GM12878 (cell line): Measurements from ENCODE around the gene PQBP1. TPM values are rescaled to one million over a fixed set of nuclear protein-coding genes. Genes with fewer than 3 reads are reported as not detected.

Experiments
- ATAC-seq: fragments of 200-7000 bp; cut with Tn5 transposase; 3 replicates; pipeline ENCODE4 v1.9.1; 2020; ENCODE audit warnings: mild to moderate bottlenecking, moderate library complexity
- BruUV-seq: library from RNA; stranded (reverse); fragments of 400-500 nt; replicated peaks from 2 replicates; lab custom pipeline; 2021; lab: Mats Ljungman, UMichigan
- CTCF ChIA-PET: fragments of 300-600 bp; sonication (Branson Sonifier 250); formaldehyde crosslinking; extraction: SDS; loops from one replicate; lab custom pipeline; 2021; ENCODE audit warnings: inconsistent platforms; lab: Yijun Ruan, JAX
- POLR2A ChIA-PET: fragments of 350-600 bp; formaldehyde crosslinking; extraction: SDS; loops from one replicate; lab custom pipeline; 2021; ENCODE audit warnings: inconsistent platforms; lab: Charles Lee
- RAD21 ChIA-PET: fragments of 300-600 bp; sonication (Branson Sonifier 250); formaldehyde crosslinking; loops from one replicate; lab custom pipeline; 2023; ENCODE audit warnings: antibody characterized with exemption; ENCODE audit not compliant: unreplicated experiment; lab: Charles Lee
- SMC1A ChIA-PET: fragments of 300-600 bp; sonication (Branson Sonifier 250); formaldehyde crosslinking; loops from one replicate; lab custom pipeline; 2023; ENCODE audit not compliant: unreplicated experiment, uncharacterized antibody; lab: Charles Lee
- DNase-seq: peaks from one replicate; pipeline ENCODE4 v3.0.0-alpha.2; 2011; ENCODE audit warnings: low read depth, low spot score
- FAIRE-seq: peaks from 3 replicates; lab custom pipeline; 2011; peaks lifted over from hg19 to GRCh38; lab: Jason Lieb, UNC
- H2AFZ ChIP-seq: 2 replicates; pipeline ENCODE4 v1.6.0; 2011; ENCODE audit warnings: low read depth, low read length, control low read depth; ENCODE audit not compliant: control insufficient read depth
- H3K27ac ChIP-seq: 2 replicates; pipeline ENCODE4 v1.5.1; 2011; ENCODE audit warnings: control low read depth; ENCODE audit not compliant: control insufficient read depth, insufficient read depth
- H3K27me3 ChIP-seq, 2 experiments: replicated peaks in 1 of 2; 2 replicates each; pipeline versions ENCODE4 v1.6.0 to v1.6.1; 2011; ENCODE audit warnings: low read length in 1 of 2; ENCODE audit not compliant: control insufficient read depth in 2 of 2, insufficient read depth in 2 of 2
- H3K36me3 ChIP-seq, 2 experiments: 2 replicates each; pipeline ENCODE4 v1.5.1; 2011; ENCODE audit warnings: low read length in 1 of 2; ENCODE audit not compliant: control insufficient read depth in 2 of 2, insufficient read depth in 2 of 2
- H3K4me1 ChIP-seq: 2 replicates; pipeline ENCODE4 v1.6.1; 2011; ENCODE audit warnings: mild to moderate bottlenecking, low read length, moderate library complexity, mixed read lengths; ENCODE audit not compliant: control insufficient read depth, insufficient read depth
- H3K4me2 ChIP-seq: 2 replicates; pipeline ENCODE4 v1.6.0; 2011; ENCODE audit warnings: control low read depth; ENCODE audit not compliant: control insufficient read depth, insufficient read depth
- H3K4me3 ChIP-seq: fragments of 200-600 bp; sonication (generic); 2 replicates; pipeline ENCODE4 v1.5.1; 2016
- H3K79me2 ChIP-seq: 2 replicates; pipeline ENCODE4 v1.6.0; 2011; ENCODE audit warnings: low read length; ENCODE audit not compliant: control insufficient read depth, insufficient read depth
- H3K9ac ChIP-seq: 2 replicates; pipeline ENCODE4 v1.8.0; 2011; ENCODE audit warnings: low read length, control low read depth, mixed read lengths; ENCODE audit not compliant: control insufficient read depth, insufficient read depth
- H3K9me3 ChIP-seq: replicated peaks from 3 replicates; pipeline ENCODE4 v1.5.1; 2011; ENCODE audit warnings: mild to moderate bottlenecking, low read length; ENCODE audit not compliant: control insufficient read depth, insufficient read depth
- H4K20me1 ChIP-seq: 2 replicates; pipeline ENCODE4 v1.6.0; 2011; ENCODE audit not compliant: control insufficient read depth, insufficient read depth
- CBFB ChIP-seq: IDR thresholded peaks from 2 replicates; pipeline ENCODE4 v1.6.1; 2016; ENCODE audit warnings: antibody characterized with exemption, low read depth
- NFYA ChIP-seq: IDR thresholded peaks from 2 replicates; pipeline ENCODE4 v1.6.1; 2011; ENCODE audit warnings: low read depth, mild to moderate bottlenecking, low read length, improper control_type of control experiment, borderline replicate concordance
- PAX5 ChIP-seq: IDR thresholded peaks from 2 replicates; pipeline ENCODE4 v1.6.1; 2011; ENCODE audit warnings: low read depth, low read length, borderline replicate concordance
- RCOR1 ChIP-seq: conservative IDR thresholded peaks from 2 replicates; pipeline ENCODE4 v1.6.1; 2012; ENCODE audit warnings: low read depth, low read length, improper control_type of control experiment
- SIN3A ChIP-seq: IDR thresholded peaks from 2 replicates; pipeline ENCODE4 v1.6.1; 2012; ENCODE audit warnings: low read depth, low read length, improper control_type of control experiment
- SREBF2 ChIP-seq: IDR thresholded peaks from 2 replicates; pipeline ENCODE4 v1.6.1; 2012; ENCODE audit warnings: mild to moderate bottlenecking, low read length
- SUZ12 ChIP-seq: fragments of 200-600 bp; sonication (generic); IDR thresholded peaks from one replicate; pipeline ENCODE4 v1.6.1; 2018; ENCODE audit warnings: antibody characterized with exemption, mild to moderate bottlenecking; ENCODE audit not compliant: unreplicated experiment
- TCF7 ChIP-seq: IDR thresholded peaks from 2 replicates; pipeline ENCODE4 v1.6.1; 2014; ENCODE audit warnings: antibody characterized with exemption, borderline replicate concordance
- ZNF24 ChIP-seq: fragments of 450-650 bp; IDR thresholded peaks from 2 replicates; pipeline ENCODE4 v1.6.1; 2017; ENCODE audit warnings: antibody characterized with exemption, mild to moderate bottlenecking
- WGBS: methylation state at CpG from one replicate; pipeline ENCODE4 v1.1.6; 2016; ENCODE audit warnings: low lambda C conversion rate; ENCODE audit not compliant: insufficient replicate concordance, insufficient coverage; ENCODE audit errors: missing lambda C conversion rate; 5-methylcytosine and 5-hydroxymethylcytosine counted together
- in situ Hi-C: fragments of 300-500 bp; cut with MboI; formaldehyde crosslinking; loops from 9 replicates; pipeline ENCODE4 v1.14.3; 2018; ENCODE audit warnings: mixed read lengths
- intact Hi-C: fragments of 100-400 bp; cut with micrococcal nuclease; formaldehyde crosslinking; loops from one replicate; pipeline ENCODE4 v1.14.2; 2022; ENCODE audit not compliant: unreplicated experiment
- polyA plus RNA-seq, 11 experiments: library from polyadenylated mRNA; depleted of rRNA in 4 of 11; unstranded in 6 of 11; stranded (reverse) in 5 of 11; fragments of >200 nt; fragmentation: Nextera tagmentation in 4 of 11; fragmentation: Illumina TruSeq in 1 of 11; extraction: Ambion mirVana in 4 of 11; extraction: Trizol in 1 of 11; gene quantifications; 1 replicate in 1 of 11; 2 replicates in 10 of 11; pipeline versions ENCODE4 v1.2.1 to v1.2.3, GENCODE V29; 2011 to 2016; ENCODE audit warnings: inconsistent platforms in 2 of 11, missing spikeins in 2 of 11, low read depth in 1 of 11
- total RNA-seq, 4 experiments: library from RNA; depleted of rRNA in 3 of 4; stranded (reverse); fragments of >200 nt in 3 of 4; fragmentation: Illumina TruSeq in 1 of 4; extraction: Trizol in 1 of 4; gene quantifications; 2 replicates each; pipeline versions ENCODE4 v1.2.1 to v1.2.3, GENCODE V29; 2013 to 2021
- TF ChIP-seq, protein P1 (sequence below): IDR thresholded peaks from 2 replicates; pipeline ENCODE4 v1.6.1; 2012; ENCODE audit warnings: mild to moderate bottlenecking, low read depth, low read length

PQBP1 gene
- total and polyA plus RNA-seq, 10 of the 15 experiments (the other 5 are each of a cell fraction or from before 2014, with no cell fraction given): 12.5 to 74.8 (median 68.5) TPM

GRCh38 chrX:48905090-48905790, 7.5 kb downstream of the PQBP1 start:
- no peak overlapping the region for H2AFZ ChIP-seq
- no peaks in the 10 kb centered on the region for H4K20me1 ChIP-seq
- no peak overlapping the region for H3K27ac ChIP-seq
- POLR2A ChIA-PET: no interaction called here
- intact Hi-C loops: no loop called here
- 58% methylated on average over 18 of the region's 20 CpGs for WGBS
- in situ Hi-C loops: no loop called here
- no TSS peak for BruUV-seq
- H3K4me3 ChIP-seq: no peak overlapping the region
- no peak for FAIRE-seq
- RAD21 ChIA-PET: no interaction called here
- peaks cover under 1% of the 10 kb centered on the region; the same call in 1 of the 2 replicates for H3K79me2 ChIP-seq
- DNase-seq: no peak
- no peaks in the 10 kb centered on the region for H3K4me1 ChIP-seq
- ATAC-seq: no peak
- no peak for TF ChIP-seq CBFB
- no peaks in the 10 kb centered on the region; the same call in 2 of the 3 replicates for H3K9me3 ChIP-seq
- no peaks in the 10 kb centered on the region for H3K27me3 ChIP-seq
- no peak overlapping the region for H3K4me2 ChIP-seq
- CTCF ChIA-PET: no interaction called here
- peaks cover 4 to 5% of the 10 kb centered on the region in 2 experiments; a peak in 2 of 4 replicates for H3K36me3 ChIP-seq
- SMC1A ChIA-PET: no interaction called here
- no peak overlapping the region for H3K9ac ChIP-seq

DNA sequence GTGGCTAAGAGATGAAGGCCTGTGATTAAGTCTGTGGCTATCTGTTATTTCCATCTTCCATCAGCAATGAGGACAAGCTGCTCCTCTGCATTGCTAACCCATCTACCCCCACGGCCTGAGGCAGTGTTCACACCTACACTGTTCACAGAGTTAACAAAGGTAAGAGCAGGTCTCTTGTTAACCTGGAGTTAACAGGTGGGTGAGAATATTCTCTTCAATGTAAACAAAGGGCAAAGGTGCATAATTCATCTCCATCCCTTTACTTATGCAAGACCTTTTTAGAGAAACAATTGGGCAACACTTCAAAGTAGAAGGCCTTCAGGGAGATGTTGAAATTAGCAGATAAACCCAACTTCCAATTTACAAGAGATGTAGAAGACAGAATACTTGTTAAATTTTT, 10.9 kb downstream of the PQBP1 start:
- Histone ChIP-seq H3K4me2 (no peak overlapping the region), H3K27me3 (no peaks in the 10 kb centered on the region), H3K9ac (no peak overlapping the region), H3K79me2 (peaks cover 11% of the 10 kb centered on the region), H3K36me3 (peaks cover 0 to 4% of the 10 kb centered on the region in 2 experiments; a peak in 1 of 4 replicates), H3K4me1 (no peaks in the 10 kb centered on the region), H4K20me1 (no peaks in the 10 kb centered on the region), H3K27ac (no peak overlapping the region), H2AFZ (no peak overlapping the region), H3K9me3 (no peaks in the 10 kb centered on the region; the same call in 2 of the 3 replicates), H3K4me3 (no peak overlapping the region)
- FAIRE-seq (peak; percentile 18), ATAC-seq (no peak), DNase-seq (no peak)
- TF ChIP-seq RCOR1 (no peak), SUZ12 (no peak), SREBF2 (no peak), SIN3A (no peak), NFYA (no peak), TCF7 (no peak), PAX5 (no peak), ZNF24 (no peak)
- TF ChIP-seq, protein P1, sequence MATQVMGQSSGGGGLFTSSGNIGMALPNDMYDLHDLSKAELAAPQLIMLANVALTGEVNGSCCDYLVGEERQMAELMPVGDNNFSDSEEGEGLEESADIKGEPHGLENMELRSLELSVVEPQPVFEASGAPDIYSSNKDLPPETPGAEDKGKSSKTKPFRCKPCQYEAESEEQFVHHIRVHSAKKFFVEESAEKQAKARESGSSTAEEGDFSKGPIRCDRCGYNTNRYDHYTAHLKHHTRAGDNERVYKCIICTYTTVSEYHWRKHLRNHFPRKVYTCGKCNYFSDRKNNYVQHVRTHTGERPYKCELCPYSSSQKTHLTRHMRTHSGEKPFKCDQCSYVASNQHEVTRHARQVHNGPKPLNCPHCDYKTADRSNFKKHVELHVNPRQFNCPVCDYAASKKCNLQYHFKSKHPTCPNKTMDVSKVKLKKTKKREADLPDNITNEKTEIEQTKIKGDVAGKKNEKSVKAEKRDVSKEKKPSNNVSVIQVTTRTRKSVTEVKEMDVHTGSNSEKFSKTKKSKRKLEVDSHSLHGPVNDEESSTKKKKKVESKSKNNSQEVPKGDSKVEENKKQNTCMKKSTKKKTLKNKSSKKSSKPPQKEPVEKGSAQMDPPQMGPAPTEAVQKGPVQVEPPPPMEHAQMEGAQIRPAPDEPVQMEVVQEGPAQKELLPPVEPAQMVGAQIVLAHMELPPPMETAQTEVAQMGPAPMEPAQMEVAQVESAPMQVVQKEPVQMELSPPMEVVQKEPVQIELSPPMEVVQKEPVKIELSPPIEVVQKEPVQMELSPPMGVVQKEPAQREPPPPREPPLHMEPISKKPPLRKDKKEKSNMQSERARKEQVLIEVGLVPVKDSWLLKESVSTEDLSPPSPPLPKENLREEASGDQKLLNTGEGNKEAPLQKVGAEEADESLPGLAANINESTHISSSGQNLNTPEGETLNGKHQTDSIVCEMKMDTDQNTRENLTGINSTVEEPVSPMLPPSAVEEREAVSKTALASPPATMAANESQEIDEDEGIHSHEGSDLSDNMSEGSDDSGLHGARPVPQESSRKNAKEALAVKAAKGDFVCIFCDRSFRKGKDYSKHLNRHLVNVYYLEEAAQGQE: no peak
- 0% methylated on average over 1 of the region's 1 CpG for WGBS
- ChIA-PET RAD21 (no interaction called here), CTCF (interaction anchor here (1.0 kb wide), 1 partner anchor 36 kb away, joined by 4 read pairs; no protein-coding TSS in a partner anchor), POLR2A (no interaction called here), SMC1A (no interaction called here)
- in situ Hi-C loops: no loop called here
- no TSS peak for BruUV-seq
- intact Hi-C loops: no loop called here
